ENCODE measurements around the gene FARS2.

- TF ChIP-seq POLR2AphosphoS5 (IDR thresholded peaks at IDR 0.05) (no peak), CTCF (IDR thresholded peaks at IDR 0.05) (no peak), POLR2A (IDR thresholded peaks at IDR 0.05) (no peak)
Measured at GRCh38 chr6:5693225-5694145, 432.2 kb downstream of the FARS2 start.
